Karpas-422 (cell line): ENCODE data around the gene LRRC15. TPM values are rescaled to one million over a fixed set of nuclear protein-coding genes. Genes with fewer than 3 reads are reported as not detected.

Experiments
- DNase-seq: peaks from one replicate; pipeline ENCODE4 v3.0.0-alpha.2; 2015
- H2AFZ ChIP-seq: fragments of 200-600 bp; sonication (generic); 2 replicates; pipeline ENCODE4 v1.6.1; 2014; ENCODE audit warnings: antibody characterized with exemption, low read length, mixed read lengths
- H3K27ac ChIP-seq: fragments of 200-600 bp; sonication (generic); 2 replicates; pipeline ENCODE4 v1.5.1; 2014; ENCODE audit warnings: mild to moderate bottlenecking, low read length, moderate library complexity
- H3K27me3 ChIP-seq: fragments of 200-600 bp; sonication (generic); 2 replicates; pipeline ENCODE4 v1.6.1; 2014; ENCODE audit warnings: low read length, mixed read lengths
- H3K36me3 ChIP-seq: fragments of 200-600 bp; sonication (generic); 2 replicates; pipeline ENCODE4 v1.6.1; 2014; ENCODE audit warnings: low read length, mixed read lengths; ENCODE audit not compliant: insufficient read depth
- H3K4me1 ChIP-seq: fragments of 200-600 bp; sonication (generic); 2 replicates; pipeline ENCODE4 v1.6.1; 2014; ENCODE audit warnings: mild to moderate bottlenecking, low read length, mixed read lengths
- H3K4me2 ChIP-seq: fragments of 200-600 bp; sonication (generic); 2 replicates; pipeline ENCODE4 v1.6.1; 2014; ENCODE audit warnings: low read length, low read depth, mild to moderate bottlenecking; ENCODE audit not compliant: poor library complexity, severe bottlenecking
- H3K4me3 ChIP-seq: fragments of 200-600 bp; sonication (generic); 2 replicates; pipeline ENCODE4 v1.5.1; 2014; ENCODE audit warnings: mild to moderate bottlenecking, antibody characterized with exemption, low read length, mixed read lengths
- H3K79me2 ChIP-seq: fragments of 200-600 bp; sonication (generic); 2 replicates; pipeline ENCODE4 v1.6.1; 2014; ENCODE audit warnings: mild to moderate bottlenecking, low read length, mixed read lengths
- H3K9ac ChIP-seq: fragments of 200-600 bp; sonication (generic); 2 replicates; pipeline ENCODE4 v1.6.0; 2014; ENCODE audit warnings: low read length
- H3K9me2 ChIP-seq: fragments of 200-600 bp; sonication (generic), shearing (Covaris generic); replicated peaks from 2 replicates; pipeline ENCODE4 v1.6.0; 2014; ENCODE audit warnings: mild to moderate bottlenecking, low read length, moderate library complexity; ENCODE audit not compliant: insufficient read depth
- H3K9me3 ChIP-seq: fragments of 300-700, 200-600 bp; sonication (generic); 2 replicates; pipeline ENCODE4 v1.6.1; 2014; ENCODE audit warnings: low read length, mixed read lengths
- H4K20me1 ChIP-seq: fragments of 200-600 bp; sonication (generic); 2 replicates; pipeline ENCODE4 v1.6.1; 2014; ENCODE audit warnings: mild to moderate bottlenecking, antibody characterized with exemption, low read length, low read depth; ENCODE audit not compliant: insufficient read depth
- total RNA-seq: library from RNA; depleted of rRNA; stranded (reverse); fragments of >200 nt; shearing (Covaris generic); gene quantifications from 2 replicates; pipeline ENCODE4 v1.2.3, GENCODE V29; 2014; ENCODE audit warnings: low replicate concordance

LRRC15 gene
- total RNA-seq, 1 experiment from 2014 or later: not detected

DNA sequence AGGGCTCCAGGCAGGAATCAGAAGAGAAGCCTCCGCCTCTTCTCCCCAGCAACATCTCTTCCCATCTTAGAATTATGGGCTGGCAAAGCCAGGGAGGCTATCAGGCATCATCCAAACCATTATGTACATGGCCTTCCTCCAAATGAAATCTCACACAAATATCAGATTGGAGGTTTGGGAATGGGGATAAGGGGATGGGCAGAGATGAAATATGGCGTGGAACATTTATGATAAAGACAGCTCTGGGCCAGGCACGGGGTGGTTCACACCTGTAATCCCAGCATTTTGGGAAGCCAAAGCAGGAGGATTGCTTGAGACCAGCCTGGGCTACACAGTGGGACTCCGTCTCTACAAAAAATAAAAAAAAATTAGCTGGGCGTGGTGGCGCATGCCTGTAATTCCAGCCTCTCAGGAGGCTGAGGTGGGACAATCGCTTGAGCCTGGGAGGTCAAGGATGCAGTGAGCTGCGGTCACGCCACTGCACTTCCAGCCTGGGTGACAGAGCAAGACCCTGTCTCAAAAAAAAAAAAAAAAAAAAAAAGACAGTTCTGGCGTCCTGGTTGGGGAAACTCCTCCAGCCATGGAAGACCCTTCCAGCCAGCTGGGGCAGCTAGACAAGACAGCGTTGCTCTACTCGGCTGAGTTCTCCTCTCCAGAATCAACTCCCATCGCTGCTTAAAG, 55.0 kb downstream of the LRRC15 start:
- Histone ChIP-seq H3K36me3 (no peaks in the 10 kb centered on the region), H3K4me2 (peak overlapping the region; percentile 84), H3K4me3 (no peak overlapping the region), H4K20me1 (no peaks in the 10 kb centered on the region), H3K9ac (no peak overlapping the region), H3K4me1 (peaks cover 8% of the 10 kb centered on the region), H3K9me2 (no peaks in the 10 kb centered on the region), H2AFZ (no peak overlapping the region), H3K9me3 (peaks cover 5% of the 10 kb centered on the region; the same call in 1 of the 2 replicates), H3K27ac (no peak overlapping the region), H3K79me2 (no peaks in the 10 kb centered on the region), H3K27me3 (no peaks in the 10 kb centered on the region; the same call in 1 of the 2 replicates)
- no peak for DNase-seq

- peaks cover 3% of the 10 kb centered on the region; the same call in 1 of the 2 replicates for H3K9me3 ChIP-seq
- H4K20me1 ChIP-seq: no peaks in the 10 kb centered on the region
- H3K27ac ChIP-seq: no peak overlapping the region
- H3K4me3 ChIP-seq: no peak overlapping the region
- no peaks in the 10 kb centered on the region for H3K36me3 ChIP-seq
- H3K4me2 ChIP-seq: no peak overlapping the region
- H3K79me2 ChIP-seq: no peaks in the 10 kb centered on the region
- H3K9me2 ChIP-seq: no peaks in the 10 kb centered on the region
- no peak for DNase-seq
- peaks cover 15% of the 10 kb centered on the region for H3K4me1 ChIP-seq
- H3K9ac ChIP-seq: no peak overlapping the region
- no peak overlapping the region for H2AFZ ChIP-seq
- H3K27me3 ChIP-seq: no peaks in the 10 kb centered on the region; the same call in 1 of the 2 replicates
Observed at GRCh38 chr3:194313560-194314387, 55.8 kb downstream of the LRRC15 start.

DNA sequence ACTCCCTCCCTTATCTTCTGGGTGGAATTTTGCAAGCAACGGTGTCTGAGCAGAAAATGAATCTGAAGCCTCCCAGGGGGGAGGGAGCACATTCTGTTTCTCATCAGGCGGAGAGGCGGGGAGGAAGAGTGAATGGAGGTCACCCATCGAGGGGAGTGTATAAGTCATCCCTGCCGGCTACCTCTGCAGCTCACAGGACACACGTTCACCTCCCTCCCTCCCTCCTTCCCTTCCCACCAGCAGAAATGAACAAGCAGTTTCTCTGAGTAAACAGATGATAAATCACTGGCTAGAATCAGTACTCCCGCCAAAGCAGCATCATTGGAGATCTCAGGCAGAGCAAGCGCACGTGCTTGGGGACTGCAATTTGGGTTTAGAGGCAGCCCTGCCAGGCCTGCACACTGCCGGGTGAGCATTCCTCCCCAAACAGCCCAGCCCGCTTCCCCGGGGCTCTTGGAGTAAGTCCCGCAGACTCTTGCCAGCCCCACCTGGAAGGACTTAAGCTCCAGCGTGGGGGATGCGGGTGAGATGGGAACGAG, 56.7 kb downstream of the LRRC15 start:
- Histone ChIP-seq H3K36me3 (no peaks in the 10 kb centered on the region), H3K79me2 (no peaks in the 10 kb centered on the region), H4K20me1 (no peaks in the 10 kb centered on the region), H3K4me2 (no peak overlapping the region), H3K9me2 (no peaks in the 10 kb centered on the region), H3K4me1 (peaks cover 19% of the 10 kb centered on the region), H3K27ac (no peak overlapping the region), H3K9ac (no peak overlapping the region), H2AFZ (no peak overlapping the region), H3K9me3 (no peaks in the 10 kb centered on the region), H3K4me3 (no peak overlapping the region), H3K27me3 (no peaks in the 10 kb centered on the region)
- no peak for DNase-seq

DNA sequence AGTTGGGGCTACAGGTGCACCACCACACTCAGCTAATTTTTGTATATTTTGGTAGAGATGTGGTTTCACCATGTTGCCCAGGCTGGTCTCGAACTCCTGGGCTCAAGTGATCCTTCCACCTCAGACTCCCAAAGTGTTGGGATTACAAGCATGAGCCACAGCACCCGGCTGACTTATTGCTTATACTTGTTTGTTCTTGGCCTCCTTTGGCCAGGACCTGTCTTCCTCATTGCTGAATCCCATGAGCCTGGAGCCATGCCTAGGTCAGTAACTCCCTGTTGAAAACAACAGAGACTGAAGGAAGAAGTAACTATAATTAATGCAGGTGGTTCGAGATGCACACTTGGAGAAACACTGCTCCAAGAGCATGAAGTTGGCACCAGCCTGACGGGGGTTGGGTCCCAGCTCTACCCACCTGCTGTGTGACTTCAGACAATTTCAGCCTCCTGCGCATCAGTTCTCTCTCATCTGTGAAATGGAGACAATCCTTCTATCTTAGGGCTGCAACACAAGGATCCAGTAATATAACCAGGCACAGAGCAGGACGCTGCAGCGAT, 57.3 kb downstream of the LRRC15 start:
- Histone ChIP-seq H3K9me2 (no peaks in the 10 kb centered on the region), H3K9ac (no peak overlapping the region), H3K4me1 (peaks cover 25% of the 10 kb centered on the region), H3K27ac (no peak overlapping the region), H2AFZ (no peak overlapping the region), H3K27me3 (no peaks in the 10 kb centered on the region), H4K20me1 (no peaks in the 10 kb centered on the region), H3K79me2 (no peaks in the 10 kb centered on the region), H3K9me3 (no peaks in the 10 kb centered on the region), H3K4me2 (no peak overlapping the region), H3K36me3 (no peaks in the 10 kb centered on the region), H3K4me3 (no peak overlapping the region)
- no peak for DNase-seq

- H3K36me3 ChIP-seq: no peaks in the 10 kb centered on the region
- H3K4me3 ChIP-seq: no peak overlapping the region
- no peaks in the 10 kb centered on the region for H3K27me3 ChIP-seq
- H3K9me2 ChIP-seq: no peaks in the 10 kb centered on the region
- no peak overlapping the region for H2AFZ ChIP-seq
- H3K4me2 ChIP-seq: no peak overlapping the region
- H3K27ac ChIP-seq: no peak overlapping the region
- H3K9ac ChIP-seq: no peak overlapping the region
- peaks cover 37% of the 10 kb centered on the region for H3K4me1 ChIP-seq
- H4K20me1 ChIP-seq: peaks cover 5% of the 10 kb centered on the region; the same call in 1 of the 2 replicates
- H3K79me2 ChIP-seq: no peaks in the 10 kb centered on the region
- no peak for DNase-seq
- no peaks in the 10 kb centered on the region for H3K9me3 ChIP-seq
Observed at GRCh38 chr3:194311000-194311399, 58.5 kb downstream of the LRRC15 start.

GRCh38 chr3:194310060-194310835, 59.3 kb downstream of the LRRC15 start:
- H4K20me1 ChIP-seq: peaks cover 10% of the 10 kb centered on the region; the same call in 1 of the 2 replicates
- DNase-seq: no peak
- no peaks in the 10 kb centered on the region for H3K36me3 ChIP-seq
- no peak overlapping the region for H2AFZ ChIP-seq
- no peaks in the 10 kb centered on the region for H3K27me3 ChIP-seq
- no peak overlapping the region for H3K27ac ChIP-seq
- H3K9ac ChIP-seq: no peak overlapping the region
- no peaks in the 10 kb centered on the region for H3K9me3 ChIP-seq
- no peak overlapping the region for H3K4me2 ChIP-seq
- no peaks in the 10 kb centered on the region for H3K79me2 ChIP-seq
- H3K9me2 ChIP-seq: no peaks in the 10 kb centered on the region
- no peak overlapping the region for H3K4me3 ChIP-seq
- H3K4me1 ChIP-seq: peaks cover 38% of the 10 kb centered on the region

DNA sequence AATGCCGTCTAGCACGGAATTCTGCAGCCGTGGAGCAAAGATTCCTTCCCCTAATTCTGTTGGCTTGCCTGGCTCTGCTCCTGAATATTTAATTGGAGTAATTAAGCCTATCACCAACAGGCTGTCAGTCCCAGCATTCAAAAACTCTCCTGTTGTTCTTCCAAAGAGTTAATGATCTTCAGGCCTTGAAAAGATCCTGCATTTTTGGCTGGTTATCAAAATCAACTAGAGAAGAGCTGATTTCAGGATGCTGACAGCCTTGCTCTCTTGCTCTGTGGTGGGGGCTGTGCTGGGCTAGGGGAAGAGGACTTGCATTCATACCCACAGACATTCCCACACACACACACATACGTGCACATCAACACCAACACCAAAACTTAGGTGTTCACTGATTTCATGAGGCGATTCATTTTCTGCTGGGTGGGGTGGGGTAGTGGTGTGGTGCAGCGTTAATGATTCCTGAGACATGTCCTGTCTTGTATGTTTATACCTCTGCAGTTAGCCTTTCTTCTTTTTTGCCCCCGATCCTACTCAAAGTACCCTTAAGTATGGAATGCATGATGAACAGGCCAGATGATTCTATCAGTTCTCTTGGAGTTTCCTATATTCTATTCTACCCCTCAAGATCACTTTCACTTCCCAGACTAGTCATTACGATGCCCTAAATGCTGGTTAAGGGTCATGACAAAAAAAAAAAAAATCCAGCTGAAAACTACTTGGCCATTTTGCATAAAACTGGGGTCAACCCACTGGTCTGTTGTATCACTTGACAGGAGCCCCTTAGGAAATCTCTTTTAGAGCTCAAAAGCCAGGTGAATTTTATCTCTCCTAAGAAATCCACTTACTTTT, 60.7 kb downstream of the LRRC15 start:
- Histone ChIP-seq H2AFZ (no peak overlapping the region), H4K20me1 (peaks cover 10% of the 10 kb centered on the region; the same call in 1 of the 2 replicates), H3K4me1 (peaks cover 35% of the 10 kb centered on the region), H3K9me2 (no peaks in the 10 kb centered on the region), H3K9ac (no peak overlapping the region), H3K36me3 (no peaks in the 10 kb centered on the region), H3K27me3 (no peaks in the 10 kb centered on the region), H3K27ac (no peak overlapping the region), H3K4me2 (no peak overlapping the region), H3K9me3 (no peaks in the 10 kb centered on the region), H3K4me3 (no peak overlapping the region), H3K79me2 (no peaks in the 10 kb centered on the region)
- no peak for DNase-seq
